ENCODE measurements around the gene TEX52.

GRCh38 chr12:2877953-2878732, 21.3 kb upstream of the TEX52 start:
- TF ChIP-seq, protein P1, sequence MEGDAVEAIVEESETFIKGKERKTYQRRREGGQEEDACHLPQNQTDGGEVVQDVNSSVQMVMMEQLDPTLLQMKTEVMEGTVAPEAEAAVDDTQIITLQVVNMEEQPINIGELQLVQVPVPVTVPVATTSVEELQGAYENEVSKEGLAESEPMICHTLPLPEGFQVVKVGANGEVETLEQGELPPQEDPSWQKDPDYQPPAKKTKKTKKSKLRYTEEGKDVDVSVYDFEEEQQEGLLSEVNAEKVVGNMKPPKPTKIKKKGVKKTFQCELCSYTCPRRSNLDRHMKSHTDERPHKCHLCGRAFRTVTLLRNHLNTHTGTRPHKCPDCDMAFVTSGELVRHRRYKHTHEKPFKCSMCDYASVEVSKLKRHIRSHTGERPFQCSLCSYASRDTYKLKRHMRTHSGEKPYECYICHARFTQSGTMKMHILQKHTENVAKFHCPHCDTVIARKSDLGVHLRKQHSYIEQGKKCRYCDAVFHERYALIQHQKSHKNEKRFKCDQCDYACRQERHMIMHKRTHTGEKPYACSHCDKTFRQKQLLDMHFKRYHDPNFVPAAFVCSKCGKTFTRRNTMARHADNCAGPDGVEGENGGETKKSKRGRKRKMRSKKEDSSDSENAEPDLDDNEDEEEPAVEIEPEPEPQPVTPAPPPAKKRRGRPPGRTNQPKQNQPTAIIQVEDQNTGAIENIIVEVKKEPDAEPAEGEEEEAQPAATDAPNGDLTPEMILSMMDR (IDR thresholded peaks at IDR 0.05) = no peak
- TF ChIP-seq POLR2A (IDR thresholded peaks at IDR 0.05) = no peak
